ENCODE data around the gene PROS1. TPM values are rescaled to one million over a fixed set of nuclear protein-coding genes. Genes with fewer than 3 reads are reported as not detected.
"Not testable (repeated sequence)": the region's sequence is repeated elsewhere in the genome, so short reads cannot be mapped to it uniquely, and the experiment has no call there.

The PROS1 gene
- total and polyA plus RNA-seq, 2 of the 4 experiments (the other 2 are of a cell fraction), result 1.6 to 2.8 TPM

DNA sequence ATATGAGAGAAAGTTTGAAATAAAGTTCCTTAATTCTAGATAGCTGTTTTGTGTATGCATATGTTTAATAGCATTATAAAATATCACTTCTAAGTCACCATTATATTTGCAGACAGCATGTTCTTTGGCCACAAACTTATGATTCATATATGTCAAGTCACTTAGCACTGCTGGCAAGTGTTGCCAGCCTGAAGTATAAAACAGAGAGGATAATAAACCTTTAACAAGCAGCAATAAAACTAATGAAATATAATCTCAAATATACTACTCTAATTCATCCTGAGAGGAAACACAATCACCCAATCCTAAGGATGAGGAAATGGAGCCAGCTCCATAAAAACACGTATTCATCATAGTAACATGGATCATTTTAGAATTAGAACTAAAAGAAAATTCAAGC is 134.5 kb downstream of the PROS1 start:
- ATAC-seq (ENCODE audit: low read depth); H2BK20ac ChIP-seq (ENCODE audit: low read depth, low read length); H3K4ac ChIP-seq (ENCODE audit: low read depth, low read length); H2AK9ac ChIP-seq (replicated peaks; ENCODE audit: low read depth, low read length, poor library complexity); H3K4me1 ChIP-seq (ENCODE audit: control insufficient read depth, insufficient read depth, low read length); H3K56ac ChIP-seq (ENCODE audit: extremely low read depth, insufficient read depth, low read length); H4K8ac ChIP-seq (ENCODE audit: low read depth in 2 of 2, low read length in 2 of 2); intact Hi-C loops (cut with micrococcal nuclease); H3K14ac ChIP-seq (replicated peaks; ENCODE audit: low read depth, low read length); H2AK5ac ChIP-seq (ENCODE audit: low read depth, low read length); BruUV-seq (replicated peaks); H3K36me3 ChIP-seq (ENCODE audit: control insufficient read depth, insufficient read depth, low read length); H2BK15ac ChIP-seq (ENCODE audit: low read depth, low read length); H3K27me3 ChIP-seq (ENCODE audit: control insufficient read depth, insufficient read depth, low read length); H3K9me3 ChIP-seq (ENCODE audit: control insufficient read depth, insufficient read depth, low read length); CTCF ChIA-PET; H3K23ac ChIP-seq (ENCODE audit: low read depth, low read length); H3K18ac ChIP-seq (ENCODE audit: low read depth, low read length); DNase-seq; in situ Hi-C loops (cut with MboI; ENCODE audit: low sequenced_read_pairs); H3K4me3 ChIP-seq (ENCODE audit: insufficient read depth, low read depth, low read length); POLR2A ChIA-PET (ENCODE audit: unreplicated experiment); H3K9me1 ChIP-seq (ENCODE audit: insufficient read depth, low read length); H3K9ac ChIP-seq (ENCODE audit: low read depth, low read length); dilution Hi-C loops (cut with HindIII; ENCODE audit: low sequenced_read_pairs, unreplicated experiment); H4K91ac ChIP-seq (ENCODE audit: insufficient read depth, low read depth, low read length); H4K5ac ChIP-seq (ENCODE audit: low read depth, low read length); H2BK5ac ChIP-seq (ENCODE audit: low read depth, low read length, poor library complexity, severe bottlenecking); H3K4me2 ChIP-seq (ENCODE audit: low read depth, low read length); H2AFZ ChIP-seq (replicated peaks; ENCODE audit: low read length, poor library complexity); H4K20me1 ChIP-seq (ENCODE audit: insufficient read depth, low read length); H2BK120ac ChIP-seq (ENCODE audit: low read depth, low read length); H3K27ac ChIP-seq (ENCODE audit: insufficient read depth, low read length); H3K79me1 ChIP-seq (ENCODE audit: low read depth in 1 of 2, low read length in 2 of 2): not testable (repeated sequence)
- WGBS, 2 experiments (ENCODE audit: extremely low coverage in 2 of 2, insufficient read length in 1 of 2), result no CpG with 5 or more reads among the region's 1 CpG

Small RNA genes within 50 kb of the gene (microRNA-seq; reads per million reads assigned to microRNA genes)
- gene RF00019 (ENCODE audit: insufficient read depth, insufficient read length) (not detected), gene RNU6-488P (ENCODE audit: insufficient read depth, insufficient read length) (not detected), gene RNU6-511P (ENCODE audit: insufficient read depth, insufficient read length) (not detected)

Small RNA genes within 50 kb of the gene (small RNA-seq; reads per million reads assigned to genes)
- gene RF00019 (0 reads per million in 5 experiments), gene RNU6-488P (0 reads per million in 5 experiments), gene RNU6-511P (0 to 1.2 (median 0) reads per million in 5 experiments)

Other genes starting within 250 kb of the PROS1 start
- 2.7 and 6.7 TPM in 2 replicates for gene ARL13B, start 6.3 kb upstream of the PROS1 start, total RNA-seq (2012; rRNA removed)
- gene ARL13B, start 6.3 kb upstream of the PROS1 start, polyA plus RNA-seq (2012; rRNA removed), result 3.0 and 4.2 TPM in 2 replicates
- gene STX19, start 54.7 kb upstream of the PROS1 start, total RNA-seq (2012; rRNA removed), result not detected in 2 replicates
- gene STX19, start 54.7 kb upstream of the PROS1 start, polyA plus RNA-seq (2012; rRNA removed), result not detected in 2 replicates
- gene DHFR2, start 89.0 kb upstream of the PROS1 start, total RNA-seq (2012; rRNA removed), result 2.3 and 3.9 TPM in 2 replicates
- 0.95 and 1.1 TPM in 2 replicates for gene DHFR2, start 89.0 kb upstream of the PROS1 start, polyA plus RNA-seq (2012; rRNA removed)
- 6.8 and 11.1 TPM in 2 replicates for gene NSUN3, start 89.2 kb upstream of the PROS1 start, total RNA-seq (2012; rRNA removed)
- 4.9 TPM in 2 replicates for gene NSUN3, start 89.2 kb upstream of the PROS1 start, polyA plus RNA-seq (2012; rRNA removed)

All from IMR-90 (cell line).